Measurements from ENCODE around the gene LHFPL6.
"Not testable (repeated sequence)": the region's sequence is repeated elsewhere in the genome, so short reads cannot be mapped to it uniquely, and the experiment has no call there.

LHFPL6 gene

GRCh38 chr13:39338114-39338513 lies 264.9 kb downstream of the LHFPL6 start:
- DNase-seq, result not testable (repeated sequence)

GRCh38 chr13:39336937-39337336 lies 266.1 kb downstream of the LHFPL6 start:
- no peak for DNase-seq

- DNase-seq, result no peak
These were observed 266.8 kb downstream of the LHFPL6 start for GRCh38 chr13:39336207-39336606.

GRCh38 chr13:39335721-39336120 lies 267.3 kb downstream of the LHFPL6 start:
- no peak for DNase-seq

- no peak for DNase-seq
These were observed 272.5 kb downstream of the LHFPL6 start for GRCh38 chr13:39330504-39330903.

GRCh38 chr13:39329182-39329639 lies 273.8 kb downstream of the LHFPL6 start:
- DNase-seq, result no peak

- DNase-seq, result no peak
These were observed 275.9 kb downstream of the LHFPL6 start for GRCh38 chr13:39327172-39327479.

- no peak for DNase-seq
These were observed 276.4 kb downstream of the LHFPL6 start for GRCh38 chr13:39326469-39327171.

GRCh38 chr13:39324806-39325311 lies 278.1 kb downstream of the LHFPL6 start:
- no peak for DNase-seq

GRCh38 chr13:39322836-39323585 lies 280.0 kb downstream of the LHFPL6 start:
- no peak for DNase-seq

GRCh38 chr13:39321574-39321973 lies 281.4 kb downstream of the LHFPL6 start:
- DNase-seq, result no peak

GRCh38 chr13:39318161-39318560 lies 284.8 kb downstream of the LHFPL6 start:
- no peak for DNase-seq

- no peak for DNase-seq
These were observed 285.7 kb downstream of the LHFPL6 start for GRCh38 chr13:39317291-39317690.

GRCh38 chr13:39315796-39316195 lies 287.2 kb downstream of the LHFPL6 start:
- no peak for DNase-seq

GRCh38 chr13:39313721-39314120 lies 289.3 kb downstream of the LHFPL6 start:
- no peak for DNase-seq

- no peak for DNase-seq
These were observed 290.4 kb downstream of the LHFPL6 start for GRCh38 chr13:39312596-39312995.

- no peak for DNase-seq
These were observed 291.4 kb downstream of the LHFPL6 start for GRCh38 chr13:39311619-39312018.

GRCh38 chr13:39310961-39311360 lies 292.0 kb downstream of the LHFPL6 start:
- no peak for DNase-seq

GRCh38 chr13:39306639-39307589 lies 296.1 kb downstream of the LHFPL6 start:
- no peak for DNase-seq

- no peak for DNase-seq
These were observed 300.2 kb downstream of the LHFPL6 start for GRCh38 chr13:39302820-39303219.

- no peak for DNase-seq
These were observed 304.0 kb downstream of the LHFPL6 start for GRCh38 chr13:39298951-39299350.

GRCh38 chr13:39297664-39298171 lies 305.3 kb downstream of the LHFPL6 start:
- no peak for DNase-seq

- DNase-seq, result no peak
These were observed 306.0 kb downstream of the LHFPL6 start for GRCh38 chr13:39297023-39297422.

All from GDM1 (cell line).